HG03342 (cell line): ENCODE results near the gene NUP98.

ENCODE experiments used
- ATAC-seq: cut with Tn5 transposase; IDR thresholded peaks from one replicate; pipeline ENCODE4 v1.9.1; 2021; ENCODE audit warnings: mild to moderate bottlenecking, moderate library complexity; ENCODE audit not compliant: unreplicated experiment

NUP98 gene

DNA sequence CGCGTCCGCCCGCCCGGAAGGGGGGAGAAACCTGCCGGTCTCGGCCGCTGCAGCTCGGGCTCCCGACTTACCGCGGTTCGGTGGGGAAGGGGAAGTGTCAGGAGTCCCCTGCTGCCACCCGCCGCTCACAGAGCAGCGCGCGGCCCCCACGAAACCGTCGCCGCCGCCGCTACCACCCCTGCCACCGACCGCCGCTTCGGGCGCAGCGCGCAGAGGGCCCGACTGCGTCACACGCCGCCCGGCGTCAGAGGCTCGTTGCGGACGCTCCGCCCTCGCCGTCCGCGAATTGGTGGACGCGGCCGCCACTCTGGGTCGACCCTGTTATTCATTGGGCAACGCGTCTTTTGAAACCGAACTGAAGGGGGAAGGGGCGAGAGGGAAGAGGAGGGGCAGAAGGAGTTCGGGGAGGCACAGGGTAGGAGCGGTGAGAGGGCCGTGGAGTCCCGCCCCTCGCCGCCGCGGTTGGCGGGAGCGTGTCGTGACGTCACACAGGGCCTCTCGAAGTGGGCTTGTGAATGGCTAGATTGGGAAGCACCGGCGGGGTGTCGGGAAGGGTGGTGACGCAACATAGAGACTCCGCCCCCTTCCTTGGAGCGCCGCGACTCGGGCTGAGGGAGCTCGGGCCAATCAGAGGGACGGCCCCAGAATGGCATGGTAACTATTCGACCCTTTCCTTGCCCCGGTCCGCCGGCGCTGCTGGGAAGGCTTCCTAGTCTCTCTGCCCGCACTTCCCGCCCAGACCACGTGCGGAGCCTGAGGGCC, at the start of gene NUP98:
NUP98 (minus strand) TSS at position 226 of the 762 bp plus-strand sequence. CDS start 15,437 bp downstream, outside the sequence.
- peak; percentile 95 for ATAC-seq

- ATAC-seq = no peak
Measured at GRCh38 chr11:3845670-3846069, 48.3 kb upstream of the NUP98 start.

GRCh38 chr11:3845246-3845645, 47.9 kb upstream of the NUP98 start:
- ATAC-seq = no peak

DNA sequence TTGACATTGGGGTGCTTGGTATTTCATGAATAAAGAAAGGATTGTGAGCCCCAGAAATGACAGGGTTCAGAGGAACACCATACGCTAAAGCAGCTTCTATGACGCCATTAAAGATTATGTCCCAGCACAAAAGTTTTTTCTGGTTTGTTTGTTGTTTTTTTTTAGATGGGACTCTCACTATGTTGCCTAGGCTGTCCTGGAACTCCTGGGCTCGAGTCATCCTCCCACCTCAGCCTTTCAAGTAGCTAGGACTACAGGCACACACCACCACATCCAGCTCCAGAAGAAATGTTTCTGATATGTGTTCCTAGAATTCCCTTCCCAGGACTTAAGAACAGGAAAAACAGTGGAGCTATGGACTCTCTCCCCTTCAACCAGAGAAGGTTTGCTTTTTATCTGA, 46.0 kb upstream of the NUP98 start:
- no peak for ATAC-seq

DNA sequence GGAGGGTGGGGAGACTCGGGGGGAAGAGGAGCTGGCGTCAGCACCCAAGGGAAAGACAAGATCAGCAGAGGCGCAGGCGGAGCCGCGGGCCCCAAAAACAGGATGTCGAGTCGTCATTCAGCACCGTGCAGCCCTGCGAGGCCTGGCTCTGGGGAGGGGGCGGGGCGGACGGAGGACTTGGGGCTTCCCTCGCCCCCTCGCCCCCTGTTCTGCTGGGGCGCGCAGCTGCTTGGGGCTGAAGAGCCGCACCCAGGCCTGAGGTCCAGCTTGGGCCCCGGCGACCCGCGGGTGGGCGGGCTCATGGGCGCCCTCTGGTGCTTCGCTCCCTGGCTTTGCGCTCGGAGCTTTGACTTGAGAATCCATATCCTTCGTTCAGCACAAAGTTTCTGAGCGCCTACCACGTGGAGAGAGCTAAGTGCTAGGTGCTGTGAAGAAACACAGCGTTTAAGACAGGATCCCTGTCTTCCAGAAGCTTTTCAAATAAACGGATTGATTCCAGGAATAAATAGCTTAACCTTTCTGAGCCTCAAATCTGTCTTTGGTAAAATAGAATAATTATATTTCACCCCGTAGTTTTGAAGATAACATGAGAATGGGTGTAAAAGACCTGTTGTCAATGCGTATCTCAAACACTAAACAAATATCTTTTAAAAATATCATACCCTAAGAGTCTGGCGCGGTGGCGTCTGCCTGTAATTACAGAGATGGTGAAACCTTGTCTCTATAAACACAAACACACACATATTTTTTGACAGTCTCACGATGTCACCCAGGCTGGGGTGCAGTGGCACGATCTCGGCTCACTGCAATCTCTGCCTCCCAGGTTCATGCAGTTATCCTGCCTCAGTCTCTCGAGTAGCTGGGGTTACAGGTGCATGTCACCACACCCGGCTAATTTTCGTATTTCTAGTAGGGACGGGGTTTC, 44.3 kb upstream of the NUP98 start:
- ATAC-seq = peak; percentile 59

DNA sequence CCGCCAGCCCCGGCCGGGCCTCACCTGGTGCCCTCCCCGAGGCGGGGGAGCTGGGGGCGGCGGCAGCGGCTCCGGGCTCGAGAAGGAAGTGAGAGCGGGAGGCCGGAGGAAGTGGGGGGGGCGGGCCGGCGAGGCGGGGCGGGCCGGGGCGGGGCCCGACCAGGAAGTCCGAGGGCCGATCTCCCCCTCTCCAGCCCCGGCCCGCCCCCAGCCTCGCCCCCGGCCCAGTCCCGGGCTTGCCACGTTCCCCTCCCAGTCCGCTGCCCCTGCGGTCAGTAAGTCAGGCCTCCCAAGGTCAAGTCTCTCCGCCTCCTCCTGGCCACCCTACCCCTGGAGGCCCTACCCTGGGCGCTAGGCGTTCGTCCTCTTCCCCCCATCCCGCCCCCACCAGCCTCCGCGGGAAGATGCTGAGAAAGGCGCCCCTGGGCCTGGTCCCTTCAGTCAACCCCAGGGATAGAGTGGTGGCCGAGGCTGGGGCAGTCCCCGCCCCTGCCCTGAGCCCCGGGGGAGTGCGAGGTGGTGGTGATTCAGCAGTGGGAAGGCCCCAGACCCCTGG, 43.6 kb upstream of the NUP98 start, which contains the start of gene RHOG:
RHOG (minus strand) TSS at position 90 of the 556 bp plus-strand sequence. CDS start 12,821 bp downstream, outside the sequence.
- ATAC-seq = peak; percentile 47

DNA sequence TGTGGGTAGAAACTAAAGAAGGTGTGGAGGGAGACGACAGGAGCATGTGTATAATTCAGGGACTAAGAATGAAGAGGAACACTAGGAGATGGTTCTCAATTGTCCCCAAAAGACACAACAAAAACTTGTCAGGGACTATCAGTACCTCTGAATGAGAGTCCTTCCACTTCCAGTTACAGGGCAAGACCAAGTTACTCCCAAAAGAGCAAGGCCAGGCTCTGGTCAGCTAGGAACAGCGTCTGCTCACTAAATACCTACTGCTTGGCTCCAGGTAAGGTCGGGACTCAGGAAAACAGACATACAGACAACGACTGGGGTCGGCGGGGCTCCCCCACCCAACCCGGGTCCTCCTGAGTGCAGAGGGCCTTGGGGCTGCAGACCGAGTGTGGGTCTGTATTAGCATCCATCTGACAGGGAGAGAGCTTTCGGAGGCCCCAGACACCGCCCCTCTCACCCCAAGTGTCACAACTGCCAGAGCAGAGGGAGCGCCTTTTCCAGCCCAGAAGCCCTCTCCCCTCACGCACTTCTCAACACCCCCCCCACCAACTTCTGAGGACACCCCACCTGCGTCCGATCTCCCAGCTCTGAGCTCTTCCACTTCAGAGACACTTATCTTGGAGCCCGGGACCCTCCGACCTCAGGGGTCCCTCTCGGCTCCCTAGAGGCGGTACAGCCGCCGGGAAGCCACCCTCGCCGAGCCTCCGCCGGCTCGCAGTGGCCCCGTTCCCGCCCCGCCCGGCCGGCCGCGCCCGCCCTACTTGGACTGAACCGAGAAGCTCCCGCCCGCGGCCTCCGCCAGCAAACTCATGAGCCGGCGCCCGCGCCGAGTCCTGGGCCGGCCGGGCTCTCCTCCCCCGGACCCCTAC, 42.9 kb upstream of the NUP98 start:
- ATAC-seq = no peak

DNA sequence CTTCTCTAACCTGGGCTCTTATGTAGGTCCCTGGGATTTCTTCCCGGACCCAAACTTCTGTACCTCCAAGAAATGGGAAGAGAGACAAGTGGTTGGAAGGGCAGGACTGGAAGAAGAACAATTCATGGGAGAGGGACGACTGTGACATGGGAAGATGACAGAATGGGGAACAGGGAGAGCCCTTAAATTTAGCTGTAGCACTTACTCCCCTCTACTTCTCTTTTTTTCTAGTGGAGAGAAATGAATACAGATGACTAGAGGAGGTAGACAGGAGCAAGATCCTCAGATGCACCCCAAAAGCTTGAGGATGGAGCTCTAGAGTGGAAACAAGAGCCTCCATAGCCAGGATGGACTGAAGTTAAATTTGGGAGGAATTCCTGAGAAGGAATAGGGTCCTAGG, 41.1 kb upstream of the NUP98 start:
- ATAC-seq = no peak

GRCh38 chr11:3837793-3838192, 40.4 kb upstream of the NUP98 start:
- no peak for ATAC-seq

DNA sequence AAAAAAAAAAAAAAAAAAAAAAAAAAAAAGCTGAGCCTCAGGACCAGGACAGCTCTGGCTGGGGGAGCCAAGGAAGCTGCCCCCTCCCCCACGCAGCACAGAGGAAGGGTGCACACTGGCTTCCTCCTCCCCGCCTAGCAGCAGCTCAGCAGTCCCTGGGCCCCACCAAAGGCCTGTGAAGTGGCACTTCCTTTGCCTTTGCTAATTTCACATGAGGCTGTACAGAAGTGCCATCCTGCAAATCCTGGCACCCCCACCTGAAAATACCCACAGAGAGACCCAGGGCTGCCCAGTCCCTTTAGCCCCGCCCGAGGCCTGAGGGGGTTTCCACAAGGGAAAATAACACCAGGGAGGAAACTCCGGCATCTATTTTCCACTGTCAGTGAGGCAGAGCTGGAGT, 39.5 kb upstream of the NUP98 start:
- ATAC-seq = no peak

DNA sequence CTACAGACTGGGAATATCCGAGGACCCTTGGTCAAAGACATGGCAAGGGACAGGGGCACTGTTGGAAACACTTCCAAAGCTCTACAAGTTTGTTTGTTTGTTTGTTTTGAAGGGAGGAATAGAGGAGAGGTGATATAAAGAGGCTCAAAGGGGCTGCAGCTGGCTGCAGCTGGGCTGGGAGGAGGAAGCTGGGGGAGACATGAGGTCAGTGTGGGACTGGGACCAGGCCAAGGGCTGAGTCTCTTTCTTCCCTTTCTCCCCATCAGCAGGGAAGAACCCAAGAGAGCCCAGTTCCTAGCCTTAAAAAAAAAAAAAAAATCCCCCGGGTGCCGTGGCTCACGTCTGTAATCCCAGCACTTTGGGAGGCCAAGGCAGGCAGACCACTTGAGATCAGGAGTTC, 38.4 kb upstream of the NUP98 start:
- ATAC-seq = no peak

GRCh38 chr11:3834664-3835461, 37.5 kb upstream of the NUP98 start:
- ATAC-seq = no peak

GRCh38 chr11:3834349-3834663, 37.0 kb upstream of the NUP98 start:
- no peak for ATAC-seq

- ATAC-seq = no peak
Measured at GRCh38 chr11:3833449-3833848, 36.1 kb upstream of the NUP98 start.

GRCh38 chr11:3832816-3833215, 35.5 kb upstream of the NUP98 start:
- ATAC-seq = no peak

DNA sequence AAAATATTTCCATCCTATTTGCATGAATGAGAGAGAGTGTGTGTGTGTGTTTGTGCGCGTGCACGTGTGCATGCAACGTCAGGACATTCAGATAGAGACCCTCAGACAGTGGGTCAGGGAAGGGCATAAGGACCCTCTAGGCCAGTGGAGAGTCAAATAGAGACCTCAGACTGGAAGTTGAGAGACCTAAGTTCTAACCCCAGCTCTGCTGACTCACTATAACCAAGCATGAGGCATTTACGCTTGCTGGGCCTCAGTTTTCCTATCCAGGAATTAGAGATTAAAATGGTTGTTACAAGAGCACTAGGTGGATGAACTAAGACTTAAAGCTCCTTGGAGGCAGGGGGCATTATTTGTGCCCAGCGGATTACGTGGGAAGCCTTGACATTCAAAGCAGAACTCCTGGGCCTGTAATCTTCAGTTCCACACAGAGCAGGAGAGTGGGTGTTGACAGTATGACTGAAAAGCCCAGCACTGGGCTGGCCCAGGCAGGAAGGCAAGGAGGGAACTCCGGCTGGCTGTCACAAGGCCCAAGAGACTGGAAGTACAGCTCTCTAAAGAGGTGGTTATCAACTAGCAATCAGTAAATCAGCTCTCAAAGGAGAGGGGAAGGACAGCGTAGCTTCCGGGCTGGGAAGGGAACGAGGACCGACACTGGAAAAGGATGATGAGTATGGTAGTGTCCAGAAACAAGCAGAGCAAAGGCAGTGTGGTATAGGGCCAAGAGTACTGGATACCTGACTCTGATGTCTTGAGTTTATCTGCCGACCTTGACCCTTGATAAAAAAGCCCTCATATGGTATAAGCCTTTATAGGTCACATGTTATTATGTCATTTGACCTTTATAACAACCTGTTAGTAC, 34.3 kb upstream of the NUP98 start:
- no peak for ATAC-seq

DNA sequence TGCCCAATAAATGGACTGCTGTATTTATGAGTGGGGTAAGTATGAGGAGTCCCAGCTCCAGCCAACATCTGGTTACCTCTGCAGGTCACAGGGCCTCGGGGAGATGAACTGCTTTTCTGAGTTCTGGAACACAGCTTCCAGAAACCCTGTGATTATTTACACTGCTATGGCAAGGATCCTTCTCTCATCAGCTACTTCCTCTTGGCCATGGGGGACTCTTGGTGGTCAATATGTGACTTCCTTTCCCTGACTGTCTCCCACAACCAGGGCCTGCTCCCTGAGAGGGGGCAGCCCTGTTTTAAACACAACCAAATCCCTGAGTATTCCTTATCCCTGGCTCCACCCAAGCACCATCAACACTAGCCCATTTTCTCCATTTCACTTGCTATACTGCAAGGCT, 33.4 kb upstream of the NUP98 start:
- ATAC-seq = no peak

DNA sequence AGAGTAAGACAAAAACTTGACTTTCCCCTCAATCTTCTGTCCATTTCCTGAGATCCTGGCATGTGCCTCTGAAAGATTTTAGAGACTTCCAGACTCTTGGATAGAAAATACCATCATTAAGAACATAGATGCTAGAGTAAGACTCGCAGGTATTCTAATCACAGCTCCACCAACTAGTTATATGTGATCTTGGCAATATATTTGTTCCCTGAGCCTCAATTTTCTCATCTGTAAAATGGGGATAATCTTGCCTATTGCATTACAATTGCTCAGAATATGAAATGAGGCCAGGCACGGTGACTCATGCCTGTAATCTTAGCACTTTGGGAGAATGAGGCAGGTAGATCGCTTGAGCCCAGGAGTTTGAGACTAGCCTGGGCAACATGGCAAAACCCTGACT, 32.7 kb upstream of the NUP98 start:
- ATAC-seq = no peak
